Body of pancreas (tissue), 4 donors: Measurements from ENCODE around the gene IMPDH1.

Experiments used
- POLR2A ChIP-seq, 3 donors: fragments of 450-650 bp; IDR thresholded peaks; one replicate each; pipeline ENCODE4 v1.6.1; 2016; ENCODE audit warnings: antibody characterized with exemption in 3 of 3, mild to moderate bottlenecking in 2 of 3
- TF ChIP-seq, protein P1 (sequence below), 7 experiments: fragments of 450-650 bp in 4 of 7; fragments of 200-600 bp in 3 of 7; sonication (generic) in 3 of 7; IDR thresholded peaks; one replicate each; pipeline ENCODE4 v1.5.1; 2016 to 2019; ENCODE audit warnings: antibody characterized with exemption in 7 of 7

GRCh38 chr7:128378637-128379036 is 31.1 kb downstream of the IMPDH1 start:
- TF ChIP-seq, protein P1, sequence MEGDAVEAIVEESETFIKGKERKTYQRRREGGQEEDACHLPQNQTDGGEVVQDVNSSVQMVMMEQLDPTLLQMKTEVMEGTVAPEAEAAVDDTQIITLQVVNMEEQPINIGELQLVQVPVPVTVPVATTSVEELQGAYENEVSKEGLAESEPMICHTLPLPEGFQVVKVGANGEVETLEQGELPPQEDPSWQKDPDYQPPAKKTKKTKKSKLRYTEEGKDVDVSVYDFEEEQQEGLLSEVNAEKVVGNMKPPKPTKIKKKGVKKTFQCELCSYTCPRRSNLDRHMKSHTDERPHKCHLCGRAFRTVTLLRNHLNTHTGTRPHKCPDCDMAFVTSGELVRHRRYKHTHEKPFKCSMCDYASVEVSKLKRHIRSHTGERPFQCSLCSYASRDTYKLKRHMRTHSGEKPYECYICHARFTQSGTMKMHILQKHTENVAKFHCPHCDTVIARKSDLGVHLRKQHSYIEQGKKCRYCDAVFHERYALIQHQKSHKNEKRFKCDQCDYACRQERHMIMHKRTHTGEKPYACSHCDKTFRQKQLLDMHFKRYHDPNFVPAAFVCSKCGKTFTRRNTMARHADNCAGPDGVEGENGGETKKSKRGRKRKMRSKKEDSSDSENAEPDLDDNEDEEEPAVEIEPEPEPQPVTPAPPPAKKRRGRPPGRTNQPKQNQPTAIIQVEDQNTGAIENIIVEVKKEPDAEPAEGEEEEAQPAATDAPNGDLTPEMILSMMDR (IDR thresholded peaks at IDR 0.05): no peak
- TF ChIP-seq POLR2A (IDR thresholded peaks at IDR 0.05): no peak
